Measurements from ENCODE around the gene ITPRIP.

Gene ITPRIP

GRCh38 chr10:104259999-104260774 is 78.1 kb downstream of the ITPRIP start:
- Histone ChIP-seq H3K27me3 (ENCODE audit: insufficient read depth, poor library complexity, severe bottlenecking) (no peaks in the 10 kb centered on the region), H3K4me1 (ENCODE audit: insufficient read depth, poor library complexity, severe bottlenecking) (peaks cover 52% of the 10 kb centered on the region), H3K4me3 (ENCODE audit: severe bottlenecking) (no peak overlapping the region), H3K9me3 (ENCODE audit: severe bottlenecking) (no peaks in the 10 kb centered on the region), H3K36me3 (ENCODE audit: low read depth) (peaks cover 88% of the 10 kb centered on the region), H3K27ac (ENCODE audit: poor library complexity, severe bottlenecking) (peak overlapping the region; percentile 90)
- DNase-seq (ENCODE audit: low spot score): no peak
- TF ChIP-seq CTCF (IDR thresholded peaks at IDR 0.05; ENCODE audit: poor library complexity, severe bottlenecking): no peak
- peak; percentile 19; the same call in 2 of the 3 replicates for ATAC-seq (ENCODE audit: low read depth)

Data from RWPE2 (cell line).